Measurements from ENCODE around the gene BPIFA3. TPM values are rescaled to one million over a fixed set of nuclear protein-coding genes. Genes with fewer than 3 reads are reported as not detected.

Gene BPIFA3
- total RNA-seq, 1 experiment from 2014 or later = not detected

- no peak for DNase-seq (ENCODE audit: low read depth)
These were observed 7.2 kb downstream of the BPIFA3 start for GRCh38 chr20:33224399-33224798.

DNA sequence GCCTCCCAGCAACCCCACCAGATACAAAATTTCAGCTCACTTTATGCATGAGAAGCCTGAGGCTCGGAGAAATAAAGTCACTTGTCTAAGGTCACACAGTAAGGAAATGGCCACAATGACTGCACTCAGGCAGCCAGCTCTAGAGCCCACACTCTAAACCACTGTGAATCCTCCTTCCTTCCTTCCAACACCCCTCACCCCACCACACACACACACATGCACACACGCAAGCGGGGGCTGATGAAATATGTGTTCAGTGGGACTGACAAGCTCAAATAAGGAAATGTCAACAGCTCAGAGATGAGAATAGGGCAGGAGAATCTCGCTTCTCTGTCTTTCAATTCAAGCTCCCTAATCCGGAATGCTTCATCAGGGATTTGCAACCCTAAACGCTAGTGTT, 12.7 kb downstream of the BPIFA3 start:
- DNase-seq (ENCODE audit: low read depth) = no peak

DNA sequence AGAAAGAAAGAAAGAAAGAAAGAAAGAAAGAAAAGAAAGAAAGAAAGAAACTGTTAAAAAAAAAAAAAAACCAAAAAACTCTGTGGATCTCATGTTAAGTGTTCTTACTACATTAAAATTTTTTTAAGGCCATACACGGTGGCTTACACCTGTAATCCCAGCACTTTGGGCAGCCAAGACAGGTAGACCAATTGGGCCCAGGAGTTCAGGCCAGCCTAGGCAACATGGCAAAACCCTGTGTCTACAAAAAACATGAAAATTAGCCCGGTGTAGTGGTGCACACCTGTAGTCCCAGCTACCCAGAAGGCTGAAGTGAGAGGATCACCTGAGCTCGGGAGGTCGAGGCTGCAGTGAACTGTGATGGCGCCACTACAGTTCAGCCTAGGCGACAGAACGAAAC, 14.1 kb downstream of the BPIFA3 start:
- no peak for DNase-seq (ENCODE audit: low read depth)

- DNase-seq (ENCODE audit: low read depth) = no peak
These were observed 15.4 kb downstream of the BPIFA3 start for GRCh38 chr20:33232486-33233072.

DNA sequence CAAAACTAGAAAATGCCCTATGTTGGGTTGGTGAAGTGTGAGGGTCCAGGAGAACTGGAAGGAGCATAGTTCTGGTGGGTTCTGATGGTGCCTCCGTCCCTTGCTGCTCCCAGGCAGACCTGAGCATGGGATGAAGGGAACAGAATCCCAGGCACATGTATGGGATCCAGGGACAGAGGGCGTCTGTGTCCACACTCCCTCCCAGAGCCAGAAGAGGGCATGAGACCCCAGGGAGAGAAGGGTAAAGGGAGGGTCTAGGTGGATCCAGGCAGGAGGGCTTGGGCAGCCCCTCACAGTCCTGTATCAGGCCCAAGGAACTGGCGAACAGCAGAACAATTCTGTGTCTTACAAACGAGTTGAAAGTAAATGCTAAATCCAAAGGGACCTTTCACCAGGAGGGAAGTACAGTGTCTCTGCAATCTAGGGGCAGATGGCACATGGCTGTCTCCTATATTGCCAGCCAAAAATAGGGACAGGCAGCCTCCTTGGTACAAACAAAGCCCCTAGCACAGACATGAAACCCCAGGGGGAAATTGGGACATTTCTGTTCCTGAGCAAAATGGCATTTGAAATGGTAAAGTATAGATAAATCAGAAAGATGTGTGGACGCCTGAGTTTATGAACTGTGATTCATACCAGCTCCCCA, 16.1 kb downstream of the BPIFA3 start:
- DNase-seq (ENCODE audit: low read depth) = no peak

GRCh38 chr20:33234050-33234449, 16.9 kb downstream of the BPIFA3 start:
- no peak for DNase-seq (ENCODE audit: low read depth)

GRCh38 chr20:33235696-33236095, 18.5 kb downstream of the BPIFA3 start, which contains the start of gene BPIFA1:
BPIFA1 (plus strand) TSS chr20:33235996; CDS start chr20:33237712, 1,716 bp downstream.
- no peak for DNase-seq (ENCODE audit: low read depth)

- no peak for DNase-seq (ENCODE audit: low read depth)
These were observed 19.2 kb downstream of the BPIFA3 start for GRCh38 chr20:33236351-33236750.

- DNase-seq (ENCODE audit: low read depth) = no peak
These were observed 20.8 kb downstream of the BPIFA3 start for GRCh38 chr20:33237989-33238388.

GRCh38 chr20:33239418-33239817, 22.3 kb downstream of the BPIFA3 start:
- DNase-seq (ENCODE audit: low read depth) = no peak

DNA sequence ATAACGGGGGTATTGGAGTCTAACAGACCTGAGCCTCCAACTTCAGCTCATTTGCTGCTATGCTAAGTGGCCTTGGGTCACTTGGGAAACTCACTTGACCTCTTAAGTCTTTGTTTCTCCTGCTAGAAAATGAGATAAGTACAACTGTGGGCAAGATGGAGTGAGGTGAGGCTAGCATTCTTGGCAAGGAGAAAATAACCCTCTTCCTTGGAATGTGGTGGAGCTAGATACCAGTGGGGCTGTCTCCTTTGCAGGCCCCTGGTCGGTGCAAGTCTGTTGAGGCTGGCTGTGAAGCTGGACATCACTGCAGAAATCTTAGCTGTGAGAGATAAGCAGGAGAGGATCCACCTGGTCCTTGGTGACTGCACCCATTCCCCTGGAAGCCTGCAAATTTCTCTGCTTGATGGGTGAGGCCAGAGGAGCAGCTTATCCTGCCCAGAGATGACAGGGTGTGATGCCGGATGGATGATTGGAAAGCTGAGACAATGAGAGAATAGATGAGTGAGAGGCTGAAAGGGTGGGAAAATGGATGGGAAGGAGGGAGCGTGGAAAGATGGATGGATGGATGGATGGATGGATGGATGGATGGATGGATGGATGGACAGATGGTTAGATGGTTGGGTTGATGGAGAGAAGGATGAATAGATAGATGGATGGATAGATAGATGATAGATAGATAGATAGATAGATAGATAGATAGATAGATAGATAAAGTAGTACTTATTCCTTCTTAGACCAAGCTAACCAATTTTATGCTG, 23.0 kb downstream of the BPIFA3 start:
- no peak for DNase-seq (ENCODE audit: low read depth)

GRCh38 chr20:33240923-33241322, 23.8 kb downstream of the BPIFA3 start:
- DNase-seq (ENCODE audit: low read depth) = no peak

DNA sequence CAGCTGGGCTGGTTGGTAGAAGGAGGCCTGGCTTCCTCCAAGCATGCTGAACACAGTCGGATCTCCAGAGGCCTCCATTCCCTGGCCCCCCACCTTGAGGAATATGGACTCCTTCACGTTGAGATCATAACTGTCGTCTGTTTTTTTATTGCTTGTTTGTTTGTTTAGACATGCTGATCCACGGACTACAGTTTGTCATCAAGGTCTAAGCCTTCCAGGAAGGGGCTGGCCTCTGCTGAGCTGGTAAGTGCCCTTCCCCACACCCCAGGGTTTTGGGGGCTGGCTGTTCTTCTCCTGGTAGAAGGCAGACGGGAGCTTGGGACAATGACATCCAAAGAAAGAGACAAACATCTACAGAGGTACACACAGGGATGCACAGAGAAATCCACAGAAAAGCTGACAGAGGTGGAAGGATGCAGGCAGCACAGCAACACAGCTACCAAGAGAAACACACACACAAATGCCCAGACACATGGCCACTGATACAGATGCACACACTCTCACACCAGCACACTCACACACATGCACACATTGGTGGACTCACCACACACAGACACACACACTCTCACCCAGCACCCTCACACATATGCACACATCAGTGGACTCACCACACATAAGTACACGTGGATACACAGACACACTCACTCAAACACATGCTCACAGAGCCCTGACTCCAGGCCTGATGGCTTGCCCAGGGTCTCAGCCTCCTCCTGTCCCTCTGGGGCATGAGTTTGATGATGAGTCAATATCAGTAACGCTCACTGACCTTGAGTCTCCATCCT, 25.4 kb downstream of the BPIFA3 start:
- no peak for DNase-seq (ENCODE audit: low read depth)

DNA sequence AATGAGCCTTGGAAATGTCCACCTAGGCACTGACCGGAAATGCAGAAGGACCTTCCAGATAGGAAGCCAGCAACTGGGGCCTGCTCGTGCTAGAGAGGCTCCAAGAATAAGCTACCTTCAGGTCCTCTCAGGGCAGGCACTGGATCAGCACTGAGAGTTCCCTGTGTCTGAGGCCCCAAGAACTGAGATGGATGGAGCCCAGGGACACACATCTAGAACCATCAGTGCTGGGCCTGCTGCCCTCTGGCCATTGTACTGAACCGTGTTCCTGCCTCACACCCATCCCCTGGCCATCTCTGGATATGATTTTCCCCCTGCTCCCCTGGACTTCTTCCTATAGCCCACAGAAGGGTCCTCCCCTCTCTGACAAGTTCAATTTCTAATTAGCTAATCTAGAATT, 28.9 kb downstream of the BPIFA3 start:
- no peak for DNase-seq (ENCODE audit: low read depth)

- DNase-seq (ENCODE audit: low read depth) = no peak
These were observed 32.3 kb downstream of the BPIFA3 start for GRCh38 chr20:33249456-33249855.

DNA sequence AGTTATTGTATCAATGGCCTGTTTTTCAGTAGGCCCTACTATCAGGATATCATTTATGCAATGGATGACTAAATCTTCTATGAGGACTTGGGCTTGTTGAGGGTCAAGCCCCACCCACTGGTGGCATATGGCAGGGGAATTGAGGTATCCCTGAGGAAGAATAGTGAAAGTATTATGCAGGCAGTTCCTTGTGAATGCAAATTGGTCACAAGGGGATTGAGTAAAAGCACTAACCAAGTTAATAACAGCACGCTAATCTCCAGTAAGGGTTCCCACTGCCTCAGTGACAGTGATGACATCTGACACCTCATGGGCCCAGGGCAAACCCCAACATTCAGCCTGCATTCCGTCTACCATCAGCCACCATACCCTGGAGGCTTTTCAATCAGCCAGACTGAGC, 33.5 kb downstream of the BPIFA3 start:
- no peak for DNase-seq (ENCODE audit: low read depth)

GRCh38 chr20:33251496-33251895, 34.3 kb downstream of the BPIFA3 start:
- DNase-seq (ENCODE audit: low read depth) = no peak

- DNase-seq (ENCODE audit: low read depth) = no peak
These were observed 35.3 kb downstream of the BPIFA3 start for GRCh38 chr20:33252460-33252859.

DNA sequence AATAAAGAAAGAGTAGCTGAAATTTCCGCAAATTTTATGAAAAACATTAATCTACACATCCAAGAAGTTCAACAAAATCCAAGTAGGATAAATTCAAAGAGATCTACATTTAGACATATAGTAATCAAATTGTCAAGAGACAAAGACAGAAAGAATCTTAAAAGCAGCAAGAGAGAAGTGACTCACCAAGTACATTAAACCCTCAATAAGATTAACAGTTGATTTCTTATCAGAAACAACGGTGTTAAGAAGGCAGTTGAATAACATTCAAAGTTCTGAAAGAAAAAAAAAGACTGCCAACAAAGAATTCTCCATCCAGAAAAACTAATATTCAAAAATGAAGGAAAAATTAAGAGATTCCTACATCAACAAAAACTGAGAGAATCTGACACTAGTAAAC, 37.9 kb downstream of the BPIFA3 start:
- no peak for DNase-seq (ENCODE audit: low read depth)

DNA sequence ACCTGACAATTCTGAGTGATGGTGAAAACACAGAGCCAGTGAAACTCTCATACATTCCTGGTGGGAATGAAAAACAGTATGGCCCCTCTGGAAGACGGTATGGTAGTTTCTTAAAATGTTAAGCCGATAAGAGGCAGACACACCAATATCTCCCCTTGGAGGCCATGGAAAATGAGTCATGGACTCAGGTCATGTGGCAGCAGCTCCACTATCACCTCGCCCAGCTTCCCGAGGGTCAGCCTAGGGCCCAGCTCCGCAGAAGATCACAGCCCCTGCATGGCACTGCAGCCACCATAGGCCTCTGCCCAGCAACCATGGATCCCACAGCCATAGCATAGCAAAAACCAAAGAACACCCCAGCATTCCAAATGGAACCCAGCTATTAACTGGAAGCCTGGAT, 40.1 kb downstream of the BPIFA3 start:
- no peak for DNase-seq (ENCODE audit: low read depth)

DNA sequence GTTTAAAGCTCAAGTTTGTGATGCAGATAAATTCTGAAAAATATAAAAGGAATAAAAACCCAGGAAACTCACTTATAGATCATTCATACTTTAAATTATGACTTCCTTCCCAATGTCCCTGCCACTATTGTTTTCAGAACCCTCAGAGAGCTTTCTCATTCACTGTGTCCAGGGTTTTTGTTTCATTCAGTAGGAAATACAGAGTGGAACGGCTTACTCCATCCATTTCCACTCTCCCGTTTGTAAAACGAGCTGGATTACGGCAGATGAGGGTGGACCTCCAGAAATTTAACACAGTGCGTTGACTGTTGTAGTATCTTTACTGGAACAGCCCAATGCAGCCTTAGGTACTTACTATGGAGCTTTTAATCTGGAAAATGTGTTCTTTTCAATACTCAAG, 42.2 kb downstream of the BPIFA3 start:
- DNase-seq (ENCODE audit: low read depth) = no peak

- no peak for DNase-seq (ENCODE audit: low read depth)
These were observed 44.3 kb downstream of the BPIFA3 start for GRCh38 chr20:33261465-33261864.

Measured in M059J (cell line).